ENCODE measurements around the gene LAMA5.

LAMA5 gene

DNA sequence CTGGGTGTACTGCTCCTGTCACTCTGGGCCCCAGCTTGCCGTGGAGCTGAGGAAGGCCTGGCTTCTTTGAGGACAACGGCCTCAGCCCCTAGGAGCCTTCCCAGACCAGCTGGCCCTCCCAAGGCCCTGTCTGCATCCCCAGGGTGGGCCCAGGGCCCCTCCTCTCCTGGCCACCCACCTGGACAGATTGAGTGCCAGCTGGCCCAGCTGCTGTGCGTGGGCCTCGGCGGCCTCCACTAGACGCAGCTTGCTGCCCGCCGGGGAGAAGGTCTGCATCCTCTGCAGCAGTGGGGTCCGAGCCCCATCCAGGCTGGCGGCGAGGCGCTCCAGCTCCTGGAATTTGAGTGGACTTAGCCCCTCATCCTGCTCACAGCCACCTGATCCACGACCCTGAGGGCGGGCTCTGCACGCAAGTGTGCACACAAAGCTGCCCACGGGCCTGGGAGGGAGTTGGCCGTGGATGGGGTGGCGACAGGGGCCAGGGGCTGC is 49.9 kb downstream of the LAMA5 start:
- DNase-seq (ENCODE audit: low read depth in 2 of 2): no peak

DNA sequence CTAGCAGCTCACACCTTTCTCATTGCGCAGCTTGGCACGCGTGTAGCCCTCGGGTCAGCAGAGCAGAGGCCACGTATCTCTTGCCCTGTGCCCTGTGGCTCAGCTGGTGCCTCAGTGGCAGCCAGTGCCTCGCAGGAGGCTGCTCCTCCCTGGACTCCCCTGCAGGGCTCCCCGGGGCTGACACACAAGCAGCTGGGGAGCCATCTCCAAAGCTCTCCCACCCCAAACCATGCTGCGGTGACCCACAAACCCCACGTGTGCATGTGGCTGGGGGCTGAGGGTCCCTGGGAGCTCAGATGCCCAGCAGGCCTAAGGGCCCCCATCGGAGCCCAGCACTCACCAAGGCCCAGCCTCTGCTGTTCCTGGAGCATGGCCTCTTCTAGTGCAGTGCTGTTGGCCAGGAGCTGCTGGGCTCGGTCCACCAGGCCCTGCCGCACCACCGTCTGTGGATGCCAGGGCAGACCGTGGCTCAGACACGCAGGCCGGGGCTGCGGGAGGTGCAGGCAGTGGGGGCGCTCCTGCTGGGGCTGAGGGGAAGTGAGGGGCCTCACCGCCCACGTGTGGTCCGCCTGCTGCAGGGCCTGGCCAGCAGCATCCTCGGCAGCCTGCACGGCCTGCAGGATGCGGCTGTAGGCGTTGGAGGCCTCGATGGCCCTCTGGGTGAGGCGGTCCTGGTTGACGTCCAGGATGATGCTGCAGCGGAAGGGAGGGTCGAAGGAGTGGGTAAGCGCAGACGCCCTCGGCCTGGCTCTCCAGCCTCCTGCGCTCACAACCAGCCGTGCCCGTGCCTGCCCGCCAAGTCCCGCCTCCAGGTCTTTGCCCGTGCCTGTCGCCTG is 50.6 kb downstream of the LAMA5 start:
- no peak for DNase-seq (ENCODE audit: low read depth in 2 of 2)

DNA sequence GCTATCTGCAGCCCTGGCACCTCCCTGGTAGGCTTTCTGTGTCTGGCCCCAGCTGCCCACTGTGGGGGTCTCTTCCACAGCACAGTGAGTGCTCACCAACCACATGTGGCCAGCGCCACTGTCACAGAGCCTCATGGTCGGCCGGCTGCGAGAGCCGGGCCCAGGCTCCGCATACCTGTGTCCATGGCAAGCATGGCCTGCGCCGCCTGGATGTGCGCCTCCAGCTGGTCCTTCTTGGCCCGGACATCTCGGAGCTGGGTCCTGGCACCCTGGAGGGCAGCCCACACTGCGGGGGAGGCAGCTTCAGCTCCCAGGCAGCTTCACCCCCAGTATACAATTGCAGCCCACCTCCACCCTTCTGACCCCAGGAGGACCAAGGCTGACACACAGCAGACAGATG is 51.3 kb downstream of the LAMA5 start:
- no peak for DNase-seq (ENCODE audit: low read depth in 2 of 2)

DNA sequence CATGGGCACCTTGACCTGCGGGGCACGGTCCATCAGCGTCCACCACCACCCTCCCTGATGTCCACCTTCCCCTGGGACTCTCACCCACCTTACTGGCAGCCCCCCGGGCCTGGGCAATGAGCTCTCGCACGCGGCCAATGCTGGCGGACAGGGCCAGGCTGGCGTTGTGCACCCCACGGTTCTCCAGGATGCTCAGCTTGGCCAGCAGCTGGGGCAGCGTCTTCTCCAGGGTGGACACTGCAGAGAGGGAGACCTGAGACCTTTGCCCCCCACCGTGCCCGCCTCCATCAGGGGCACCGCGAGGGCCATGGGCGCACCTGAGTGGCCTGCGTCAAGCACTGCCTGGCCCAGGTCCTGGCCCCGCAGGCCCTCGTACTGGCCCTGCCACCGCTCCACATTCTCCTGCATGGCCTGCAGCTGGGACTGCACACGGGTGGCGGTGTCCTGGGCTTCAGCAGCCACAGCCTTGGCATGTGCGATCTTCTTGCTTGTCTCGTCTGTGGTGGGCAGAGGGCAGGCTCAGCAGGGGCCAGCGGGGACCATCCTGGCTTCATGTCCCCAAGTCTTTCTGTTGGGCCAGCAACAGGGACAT is 52.3 kb downstream of the LAMA5 start:
- DNase-seq (ENCODE audit: low read depth in 2 of 2): no peak

DNA sequence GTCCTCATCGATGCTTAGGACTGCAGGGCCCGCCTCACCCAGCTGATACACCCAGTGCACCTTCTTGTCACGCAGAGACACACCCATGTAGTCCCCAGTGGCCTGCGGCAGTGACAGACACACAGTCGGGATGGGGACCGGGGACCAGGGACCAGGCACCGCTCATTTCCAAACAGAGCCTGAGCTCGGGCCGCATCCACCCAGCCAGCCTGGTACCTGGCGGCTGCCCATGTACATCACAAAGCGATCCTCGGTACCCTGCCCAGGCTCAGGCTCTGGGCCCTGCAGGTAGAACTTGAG is 52.8 kb downstream of the LAMA5 start:
- no peak for DNase-seq (ENCODE audit: low read depth in 2 of 2)

GRCh38 chr20:62313460-62314338 is 53.4 kb downstream of the LAMA5 start:
- no peak for DNase-seq (ENCODE audit: low read depth in 2 of 2)

DNA sequence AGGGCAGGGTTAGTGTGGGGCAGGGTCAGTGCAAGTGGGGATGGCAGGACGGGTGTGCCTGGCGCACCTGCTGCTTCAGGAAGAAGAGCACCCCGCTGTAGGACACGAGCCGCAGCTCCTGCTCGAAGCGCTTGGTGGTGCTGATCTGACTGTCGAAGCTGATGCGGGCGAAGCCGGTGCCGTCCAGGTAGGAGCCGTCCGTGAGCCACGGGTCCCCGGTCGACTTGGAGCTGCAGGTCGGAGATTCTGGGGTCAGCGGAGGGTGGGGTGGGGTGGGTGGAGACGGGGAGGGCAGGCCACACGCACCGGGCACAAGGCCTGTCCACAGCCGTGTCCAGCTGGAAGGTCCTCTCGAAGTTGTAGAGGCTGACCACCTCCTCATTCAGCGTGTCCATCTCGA is 54.1 kb downstream of the LAMA5 start:
- no peak for DNase-seq (ENCODE audit: low read depth in 2 of 2)

DNA sequence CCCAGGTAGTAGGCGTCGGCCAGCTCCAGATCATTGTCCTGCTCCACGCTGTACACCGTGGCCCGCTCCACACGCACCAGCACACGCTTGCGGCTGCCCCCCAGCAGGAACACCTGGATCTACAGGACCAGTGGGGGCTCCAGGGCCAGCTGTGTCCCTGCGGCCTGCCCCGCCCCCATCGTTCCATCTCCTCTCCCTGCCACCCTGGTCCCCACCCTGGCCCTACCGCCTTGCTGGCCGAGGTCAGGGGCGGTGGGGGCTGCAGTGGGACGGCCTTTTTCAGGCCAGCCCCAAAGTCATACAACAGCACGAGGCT is 54.5 kb downstream of the LAMA5 start:
- no peak for DNase-seq (ENCODE audit: low read depth in 2 of 2)

DNA sequence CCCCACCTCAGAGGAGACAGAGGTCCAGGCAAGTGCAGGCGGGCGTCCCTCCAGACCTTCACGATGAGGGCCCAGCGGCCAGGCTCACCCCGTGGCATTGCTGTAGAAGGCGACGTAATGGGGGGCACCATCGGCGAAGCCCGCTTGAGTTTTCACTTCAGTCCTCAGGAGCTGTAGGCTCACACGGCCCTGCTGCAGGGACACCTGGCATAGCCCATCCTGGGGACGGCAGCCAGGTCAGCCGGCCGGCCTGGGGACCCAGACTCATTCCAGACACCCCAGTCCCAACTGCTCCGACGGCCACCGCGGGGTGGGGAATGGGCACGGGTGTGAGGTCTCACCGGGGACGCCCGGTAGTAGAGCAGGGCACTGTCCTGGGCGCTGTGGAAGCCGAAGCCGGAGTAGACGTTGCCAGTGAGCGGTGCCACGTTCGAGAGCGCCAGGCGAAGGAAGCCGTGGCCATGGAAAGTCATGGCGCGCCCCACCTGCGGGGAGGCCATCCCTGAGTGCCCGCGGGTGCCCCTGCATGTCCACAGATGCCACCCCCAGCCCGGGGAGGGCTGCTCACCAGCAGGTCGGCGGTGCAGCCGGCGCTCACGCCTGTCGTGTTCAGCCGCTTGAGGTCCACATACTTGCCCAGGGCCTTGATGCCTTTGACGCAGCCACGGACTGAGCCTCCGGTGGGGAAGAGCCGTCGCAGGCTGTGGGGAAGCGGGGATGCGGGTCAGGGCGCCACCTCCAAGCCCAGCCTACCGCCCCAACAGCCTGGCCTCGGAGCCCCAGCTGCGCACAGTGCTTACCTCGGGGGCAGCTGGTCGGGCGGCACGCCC is 55.1 kb downstream of the LAMA5 start:
- DNase-seq (ENCODE audit: low read depth in 2 of 2): no peak

DNA sequence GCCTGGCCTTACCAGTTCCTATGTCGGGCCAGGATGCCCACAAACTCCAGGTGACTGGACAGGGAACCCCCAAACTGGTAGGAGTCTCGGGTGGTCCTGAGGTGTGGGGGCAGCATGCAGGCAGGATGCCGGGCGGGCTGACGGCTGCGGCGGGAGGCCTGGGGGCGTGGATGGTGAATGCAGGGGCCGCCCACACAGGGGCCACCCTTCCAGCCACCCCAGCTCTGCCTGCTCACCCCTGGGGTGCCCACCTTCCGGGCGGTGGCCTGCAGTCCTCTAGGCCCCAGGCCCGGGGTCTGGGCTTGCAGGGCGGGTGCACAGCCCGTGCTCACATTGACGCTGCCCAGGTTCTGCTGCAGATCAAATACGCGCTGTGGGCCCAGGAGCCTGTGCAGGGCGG is 56.0 kb downstream of the LAMA5 start:
- DNase-seq (ENCODE audit: low read depth in 2 of 2): no peak

DNA sequence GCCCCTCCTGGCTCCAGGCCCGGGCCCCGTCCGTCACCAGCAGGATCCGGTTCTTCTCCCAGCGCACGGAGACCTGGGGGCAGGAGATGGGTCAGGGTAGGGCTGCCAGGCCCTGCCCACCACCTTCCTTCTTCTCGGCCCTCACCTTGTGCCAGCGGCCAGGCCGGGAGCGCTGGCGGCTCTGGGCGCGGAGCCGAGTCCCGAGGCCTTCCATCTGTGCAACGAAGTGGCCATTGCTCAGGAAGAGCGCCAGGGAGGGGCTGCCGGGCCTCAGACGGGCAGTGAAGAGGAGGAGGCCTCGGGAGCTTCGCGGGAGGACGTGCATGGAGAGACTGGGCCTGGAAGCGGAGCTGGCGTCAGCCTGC is 56.4 kb downstream of the LAMA5 start:
- no peak for DNase-seq (ENCODE audit: low read depth in 2 of 2)

DNA sequence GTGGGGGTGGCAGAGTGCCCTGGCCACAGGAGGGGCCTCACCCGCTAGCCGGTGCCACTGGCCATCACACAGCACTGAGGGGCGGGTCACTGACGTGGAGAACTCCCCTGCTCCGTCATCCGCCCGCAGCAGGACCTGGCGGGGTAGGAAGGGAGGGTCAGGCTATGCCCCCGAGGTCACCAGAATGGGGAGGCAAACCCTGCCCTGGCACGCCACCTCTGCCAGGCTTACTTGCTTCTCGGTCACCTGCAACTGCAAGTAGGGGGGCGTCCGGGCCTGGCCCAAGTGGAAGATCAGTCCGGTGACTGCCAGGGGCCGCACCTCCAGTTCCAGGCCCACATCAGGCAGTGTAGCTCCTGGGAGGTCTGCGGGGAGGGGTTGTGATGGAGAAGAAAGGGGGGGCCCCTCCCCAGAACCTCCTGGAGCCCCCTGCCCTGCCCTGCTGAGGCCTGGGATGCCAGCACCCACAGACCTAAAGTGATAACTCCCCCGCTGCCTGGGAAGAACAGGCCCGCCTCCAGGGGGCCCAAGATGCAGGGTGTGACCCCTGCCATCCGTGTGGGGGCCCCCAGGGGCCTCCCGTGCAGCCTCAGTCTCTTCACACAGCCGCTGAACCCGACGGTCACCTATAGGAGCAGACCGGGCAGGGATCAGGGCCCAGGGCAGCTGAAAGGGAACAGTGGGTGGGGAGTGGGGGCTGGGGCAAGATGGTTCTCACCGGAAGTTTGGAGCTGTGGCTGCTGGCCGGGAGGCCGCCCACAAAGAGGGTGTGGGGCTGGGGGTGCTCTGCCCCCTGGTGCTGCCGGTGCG is 57.0 kb downstream of the LAMA5 start:
- no peak for DNase-seq (ENCODE audit: low read depth in 2 of 2)

DNA sequence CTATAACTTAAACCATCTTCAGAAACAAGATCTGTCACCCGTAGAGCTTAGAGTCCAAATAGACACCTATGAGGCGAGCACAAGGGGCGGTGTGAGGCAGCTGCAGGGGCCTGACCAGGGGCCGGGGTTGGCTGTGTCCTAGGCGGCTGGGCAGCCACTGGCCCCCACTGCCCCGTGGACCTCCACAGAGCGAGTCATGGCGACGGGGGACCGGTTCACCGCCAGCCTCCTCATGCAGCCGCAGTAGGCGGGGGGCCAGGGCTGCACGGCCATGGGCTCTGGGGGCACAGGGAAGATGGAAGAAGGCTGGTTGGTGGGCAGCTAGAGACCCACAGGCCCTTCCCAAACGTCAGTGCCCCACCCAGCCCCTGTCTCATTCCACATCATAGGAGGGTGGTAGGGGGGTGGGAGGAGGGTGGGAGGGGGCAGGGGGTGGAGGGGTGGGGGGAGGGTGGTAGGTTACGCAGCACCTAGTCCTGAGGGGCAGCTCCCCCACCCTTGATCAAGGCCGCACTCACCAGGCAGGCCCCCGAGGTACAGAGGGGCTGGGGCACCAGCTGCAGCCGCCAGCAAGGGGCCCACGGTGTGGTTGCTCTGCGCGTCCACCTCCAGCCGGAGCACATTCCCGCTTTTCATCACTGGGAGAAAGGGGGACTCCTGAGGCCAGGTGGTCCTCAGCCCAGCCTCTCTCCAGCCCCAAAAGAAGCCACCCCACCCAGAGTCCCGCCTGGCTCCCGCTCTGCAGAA is 57.7 kb downstream of the LAMA5 start:
- no peak for DNase-seq (ENCODE audit: low read depth in 2 of 2)

GRCh38 chr20:62308102-62308822 is 58.9 kb downstream of the LAMA5 start:
- DNase-seq (ENCODE audit: low read depth in 2 of 2): no peak

DNA sequence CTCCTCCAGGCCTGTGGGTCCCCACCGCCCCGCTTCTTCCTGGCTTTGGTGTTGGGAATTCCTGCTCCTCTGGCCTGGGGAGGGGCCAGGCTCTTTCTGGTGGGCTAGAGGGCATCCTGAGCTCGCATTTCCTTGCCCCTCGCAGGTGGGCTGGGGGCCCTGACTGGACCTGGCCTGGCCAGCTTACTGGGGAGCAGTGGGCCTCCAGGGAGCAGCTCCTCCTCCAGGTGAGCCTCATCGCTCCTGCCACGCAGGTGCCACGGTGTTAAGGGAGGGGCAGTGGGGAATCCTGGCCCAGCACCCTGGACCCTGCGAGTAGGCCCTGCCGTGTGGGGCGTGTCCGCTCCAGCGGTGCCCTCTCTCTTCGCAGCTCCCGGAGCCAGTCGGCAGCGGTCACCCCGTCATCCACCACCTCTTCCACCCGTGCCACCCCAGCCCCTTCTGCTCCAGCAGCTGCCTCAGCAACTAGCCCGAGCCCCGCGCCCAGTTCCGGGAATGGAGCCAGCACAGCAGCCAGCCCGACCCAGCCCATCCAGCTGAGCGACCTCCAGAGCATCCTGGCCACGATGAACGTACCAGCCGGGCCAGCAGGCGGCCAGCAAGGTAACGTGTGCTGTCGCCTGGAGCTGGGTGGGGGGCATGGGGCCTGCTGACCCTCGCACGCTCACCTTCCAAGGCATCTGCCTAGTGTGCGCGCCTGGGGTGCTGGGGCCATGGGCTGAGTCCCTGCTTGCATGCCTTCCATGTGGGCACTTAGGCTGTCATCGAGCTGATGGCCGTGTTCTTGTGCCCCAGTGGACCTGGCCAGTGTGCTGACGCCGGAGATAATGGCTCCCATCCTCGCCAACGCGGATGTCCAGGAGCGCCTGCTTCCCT is 59.6 kb downstream of the LAMA5 start:
- no peak for DNase-seq (ENCODE audit: low read depth in 2 of 2)

DNA sequence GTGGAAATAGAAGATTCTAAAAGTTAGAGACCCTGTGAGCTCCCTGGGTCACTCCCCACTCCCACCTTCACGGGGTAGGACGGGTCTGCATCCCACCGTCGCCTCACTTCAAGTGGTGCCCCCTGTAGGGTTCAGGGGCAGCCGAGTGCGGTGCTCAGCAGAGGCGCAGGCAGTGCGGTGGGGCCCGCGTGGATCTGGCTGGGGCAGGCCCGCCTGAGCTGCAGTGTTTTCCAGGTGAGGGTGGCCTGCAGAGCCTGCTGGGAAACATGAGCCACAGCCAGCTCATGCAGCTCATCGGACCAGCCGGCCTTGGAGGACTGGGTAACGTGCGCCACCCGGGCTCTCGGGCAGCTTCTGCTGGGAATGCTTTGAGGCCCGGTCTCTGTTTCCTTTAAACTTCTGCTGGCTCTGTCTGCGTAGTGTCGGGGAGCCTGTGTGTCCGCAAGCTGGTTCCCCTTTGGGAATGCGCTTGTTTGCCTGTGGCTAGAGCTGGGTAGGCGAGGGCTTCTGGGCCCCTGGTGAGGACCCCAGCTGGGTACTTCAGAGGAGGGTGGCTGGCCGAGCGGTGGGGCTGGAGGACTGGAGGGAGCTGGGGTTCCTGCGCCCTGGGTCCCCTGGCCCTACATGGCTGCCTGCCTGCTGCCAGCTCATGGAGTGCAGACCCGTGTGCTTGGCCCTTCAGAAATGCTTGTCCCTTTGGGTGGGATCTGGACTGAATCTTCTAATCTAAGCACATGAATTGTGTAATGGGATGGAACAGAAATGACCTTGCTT is 60.5 kb downstream of the LAMA5 start:
- DNase-seq (ENCODE audit: low read depth in 2 of 2): no peak

GRCh38 chr20:62305765-62306413 is 61.2 kb downstream of the LAMA5 start:
- DNase-seq (ENCODE audit: low read depth in 2 of 2): no peak
